Measurements from ENCODE around the gene MACROH2A1.

Gene MACROH2A1

DNA sequence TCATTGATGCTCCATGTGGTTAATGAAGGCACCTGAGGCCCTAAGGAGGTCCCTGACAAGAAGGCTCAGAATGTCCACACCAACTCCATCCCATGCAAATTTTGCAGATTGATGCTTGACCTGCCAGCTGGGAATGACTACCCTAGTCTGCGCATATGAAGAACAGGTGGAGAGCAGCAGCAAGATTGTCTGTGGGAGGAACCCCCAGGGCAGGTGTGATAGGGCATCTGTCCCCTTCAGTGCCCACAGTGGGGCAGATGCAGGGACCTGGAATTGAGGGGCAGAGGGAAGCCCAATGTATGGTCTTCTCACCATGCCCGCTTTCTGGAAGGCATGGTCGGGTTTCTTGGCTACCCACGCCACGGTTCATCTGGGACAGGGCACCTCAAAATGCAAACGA lies 79.6 kb downstream of the MACROH2A1 start:
- Histone ChIP-seq H3K36me3 (replicated peaks; ENCODE audit: insufficient read depth, low read length) (no peaks in the 10 kb centered on the region), H3K9me3 (replicated peaks; ENCODE audit: insufficient read depth, low read length) (no peaks in the 10 kb centered on the region), H3K4me1 (ENCODE audit: low read length) (peaks cover 1% of the 10 kb centered on the region; the same call in 1 of the 2 replicates), H3K9ac (ENCODE audit: low read length) (no peak overlapping the region), H3K27ac (ENCODE audit: low read length) (no peak overlapping the region), H4K20me1 (ENCODE audit: insufficient read depth, low read length) (no peaks in the 10 kb centered on the region), H3K9me2 (replicated peaks; ENCODE audit: insufficient read depth, low read length) (no peaks in the 10 kb centered on the region), H3F3A (ENCODE audit: insufficient read depth, low read length) (no peaks in the 10 kb centered on the region), H2AFZ (ENCODE audit: low read length) (no peak overlapping the region), H3K79me2 (ENCODE audit: low read length) (no peaks in the 10 kb centered on the region), H3K4me3 (ENCODE audit: low read length) (no peak overlapping the region), H3K4me2 (ENCODE audit: low read depth, low read length) (no peak overlapping the region), H3K27me3 (replicated peaks; ENCODE audit: insufficient read depth, low read length) (no peaks in the 10 kb centered on the region)
- no peak for TF ChIP-seq EZH2 (optimal IDR thresholded peaks at IDR 0.05; ENCODE audit: low read depth, low read length)
- DNase-seq: no peak

DNA sequence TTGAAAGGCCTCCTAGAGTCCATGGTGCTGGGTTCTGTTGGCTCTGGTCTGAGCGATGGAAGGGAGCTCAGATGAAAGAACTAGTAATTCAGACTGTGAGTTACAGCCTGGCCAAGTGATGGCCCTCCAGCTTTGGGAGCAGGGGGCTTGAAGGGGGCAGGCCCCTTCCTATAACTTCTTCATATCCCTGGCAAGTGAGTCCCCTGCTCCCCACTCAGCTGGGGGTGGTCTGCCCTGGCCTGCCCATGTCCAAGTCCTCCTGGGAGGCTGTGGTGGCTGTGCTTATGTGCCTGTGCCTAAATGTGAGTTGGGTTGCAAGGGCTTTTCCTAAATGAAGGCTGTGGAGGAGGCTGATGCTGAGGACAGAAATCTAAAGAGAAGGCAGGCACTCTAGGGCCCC lies 80.1 kb downstream of the MACROH2A1 start:
- no peak overlapping the region for H2AFZ ChIP-seq (ENCODE audit: low read length)
- no peaks in the 10 kb centered on the region for H3K9me2 ChIP-seq (replicated peaks; ENCODE audit: insufficient read depth, low read length)
- no peaks in the 10 kb centered on the region for H4K20me1 ChIP-seq (ENCODE audit: insufficient read depth, low read length)
- H3K27ac ChIP-seq (ENCODE audit: low read length): no peak overlapping the region
- H3K36me3 ChIP-seq (replicated peaks; ENCODE audit: insufficient read depth, low read length): no peaks in the 10 kb centered on the region
- no peak overlapping the region for H3K4me3 ChIP-seq (ENCODE audit: low read length)
- no peak overlapping the region for H3K9ac ChIP-seq (ENCODE audit: low read length)
- peaks cover 6% of the 10 kb centered on the region for H3K4me1 ChIP-seq (ENCODE audit: low read length)
- H3K9me3 ChIP-seq (replicated peaks; ENCODE audit: insufficient read depth, low read length): no peaks in the 10 kb centered on the region
- H3K27me3 ChIP-seq (replicated peaks; ENCODE audit: insufficient read depth, low read length): no peaks in the 10 kb centered on the region
- no peaks in the 10 kb centered on the region for H3K79me2 ChIP-seq (ENCODE audit: low read length)
- no peak overlapping the region for H3K4me2 ChIP-seq (ENCODE audit: low read depth, low read length)
- TF ChIP-seq EZH2 (optimal IDR thresholded peaks at IDR 0.05; ENCODE audit: low read depth, low read length) (no peak), EZH2phosphoT487 (IDR thresholded peaks at IDR 0.05; ENCODE audit: low read length) (no peak)
- TF ChIP-seq, protein P1, sequence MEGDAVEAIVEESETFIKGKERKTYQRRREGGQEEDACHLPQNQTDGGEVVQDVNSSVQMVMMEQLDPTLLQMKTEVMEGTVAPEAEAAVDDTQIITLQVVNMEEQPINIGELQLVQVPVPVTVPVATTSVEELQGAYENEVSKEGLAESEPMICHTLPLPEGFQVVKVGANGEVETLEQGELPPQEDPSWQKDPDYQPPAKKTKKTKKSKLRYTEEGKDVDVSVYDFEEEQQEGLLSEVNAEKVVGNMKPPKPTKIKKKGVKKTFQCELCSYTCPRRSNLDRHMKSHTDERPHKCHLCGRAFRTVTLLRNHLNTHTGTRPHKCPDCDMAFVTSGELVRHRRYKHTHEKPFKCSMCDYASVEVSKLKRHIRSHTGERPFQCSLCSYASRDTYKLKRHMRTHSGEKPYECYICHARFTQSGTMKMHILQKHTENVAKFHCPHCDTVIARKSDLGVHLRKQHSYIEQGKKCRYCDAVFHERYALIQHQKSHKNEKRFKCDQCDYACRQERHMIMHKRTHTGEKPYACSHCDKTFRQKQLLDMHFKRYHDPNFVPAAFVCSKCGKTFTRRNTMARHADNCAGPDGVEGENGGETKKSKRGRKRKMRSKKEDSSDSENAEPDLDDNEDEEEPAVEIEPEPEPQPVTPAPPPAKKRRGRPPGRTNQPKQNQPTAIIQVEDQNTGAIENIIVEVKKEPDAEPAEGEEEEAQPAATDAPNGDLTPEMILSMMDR (IDR thresholded peaks at IDR 0.05; ENCODE audit: low read length): no peak
- no peak for DNase-seq
- H3F3A ChIP-seq (ENCODE audit: insufficient read depth, low read length): peaks cover 3% of the 10 kb centered on the region; the same call in 1 of the 2 replicates

DNA sequence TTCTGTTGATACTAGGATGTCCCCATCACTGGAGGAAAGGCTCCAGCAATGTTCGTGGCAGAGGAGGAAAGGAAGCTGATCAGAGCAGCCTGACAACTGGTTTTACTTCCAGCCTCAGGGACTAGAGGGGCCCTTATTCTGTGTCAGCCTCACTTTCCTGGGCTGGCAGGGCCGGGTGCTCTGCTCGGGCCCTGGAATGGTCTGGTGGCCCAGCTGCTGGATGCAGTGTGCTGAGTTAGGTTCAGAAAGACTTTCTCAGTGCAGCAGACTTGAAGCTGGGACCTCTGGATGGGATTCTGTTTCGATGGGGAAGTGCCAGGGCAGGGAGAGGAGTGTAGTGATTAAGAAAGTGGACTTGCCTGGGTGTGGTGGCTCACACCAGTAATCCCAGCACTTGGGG lies 81.0 kb downstream of the MACROH2A1 start:
- Histone ChIP-seq H3K36me3 (replicated peaks; ENCODE audit: insufficient read depth, low read length) (no peaks in the 10 kb centered on the region), H3K9ac (ENCODE audit: low read length) (no peak overlapping the region), H3K27me3 (replicated peaks; ENCODE audit: insufficient read depth, low read length) (no peaks in the 10 kb centered on the region), H3K27ac (ENCODE audit: low read length) (no peak overlapping the region), H3F3A (ENCODE audit: insufficient read depth, low read length) (peaks cover 8% of the 10 kb centered on the region; the same call in 1 of the 2 replicates), H3K79me2 (ENCODE audit: low read length) (no peaks in the 10 kb centered on the region), H3K4me3 (ENCODE audit: low read length) (no peak overlapping the region), H3K9me3 (replicated peaks; ENCODE audit: insufficient read depth, low read length) (no peaks in the 10 kb centered on the region), H2AFZ (ENCODE audit: low read length) (no peak overlapping the region), H4K20me1 (ENCODE audit: insufficient read depth, low read length) (no peaks in the 10 kb centered on the region), H3K9me2 (replicated peaks; ENCODE audit: insufficient read depth, low read length) (no peaks in the 10 kb centered on the region), H3K4me1 (ENCODE audit: low read length) (peaks cover 15% of the 10 kb centered on the region), H3K4me2 (ENCODE audit: low read depth, low read length) (no peak overlapping the region)
- DNase-seq: no peak
- TF ChIP-seq EZH2phosphoT487 (IDR thresholded peaks at IDR 0.05; ENCODE audit: low read length) (no peak), EZH2 (optimal IDR thresholded peaks at IDR 0.05; ENCODE audit: low read depth, low read length) (no peak)
- TF ChIP-seq, protein P1 (IDR thresholded peaks at IDR 0.05; ENCODE audit: low read length): no peak

DNA sequence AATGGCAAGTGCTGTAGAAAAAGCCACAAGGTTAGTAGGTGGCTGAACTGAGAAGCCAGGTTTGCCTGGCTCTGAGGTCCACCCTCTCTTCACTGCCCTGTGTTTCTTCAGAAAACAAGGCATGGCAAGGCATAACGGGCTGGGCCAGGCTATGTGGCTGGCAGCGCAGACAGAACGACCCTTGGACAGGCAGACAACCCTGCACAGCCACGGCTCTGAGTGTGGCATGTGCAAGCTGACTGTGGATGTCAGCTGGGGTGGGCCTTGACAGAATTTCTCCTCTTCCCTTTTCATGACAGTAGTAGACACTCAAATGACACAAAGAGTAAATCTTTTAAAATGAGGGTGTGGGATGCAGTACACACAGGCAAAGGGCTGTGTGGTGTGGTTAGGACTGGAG lies 81.7 kb downstream of the MACROH2A1 start:
- H3K4me2 ChIP-seq (ENCODE audit: low read depth, low read length): no peak overlapping the region
- no peak overlapping the region for H3K27ac ChIP-seq (ENCODE audit: low read length)
- no peak for TF ChIP-seq EZH2phosphoT487 (IDR thresholded peaks at IDR 0.05; ENCODE audit: low read length)
- no peak for TF ChIP-seq EZH2 (optimal IDR thresholded peaks at IDR 0.05; ENCODE audit: low read depth, low read length)
- TF ChIP-seq, protein P1 (IDR thresholded peaks at IDR 0.05; ENCODE audit: low read length): no peak
- H3K79me2 ChIP-seq (ENCODE audit: low read length): no peaks in the 10 kb centered on the region
- no peak for DNase-seq
- no peaks in the 10 kb centered on the region for H3K9me2 ChIP-seq (replicated peaks; ENCODE audit: insufficient read depth, low read length)
- peaks cover 13% of the 10 kb centered on the region; the same call in 1 of the 2 replicates for H3F3A ChIP-seq (ENCODE audit: insufficient read depth, low read length)
- peaks cover 23% of the 10 kb centered on the region for H3K4me1 ChIP-seq (ENCODE audit: low read length)
- no peak overlapping the region for H3K9ac ChIP-seq (ENCODE audit: low read length)
- no peak overlapping the region for H3K4me3 ChIP-seq (ENCODE audit: low read length)
- H2AFZ ChIP-seq (ENCODE audit: low read length): no peak overlapping the region
- H3K36me3 ChIP-seq (replicated peaks; ENCODE audit: insufficient read depth, low read length): no peaks in the 10 kb centered on the region
- no peaks in the 10 kb centered on the region for H4K20me1 ChIP-seq (ENCODE audit: insufficient read depth, low read length)
- H3K9me3 ChIP-seq (replicated peaks; ENCODE audit: insufficient read depth, low read length): no peaks in the 10 kb centered on the region
- no peaks in the 10 kb centered on the region for H3K27me3 ChIP-seq (replicated peaks; ENCODE audit: insufficient read depth, low read length)
